HCT116 (cell line): ENCODE measurements around the gene TEDC2.

ENCODE experiments used
- EZH2 ChIP-seq: fragments of 200-600 bp; sonication (generic); IDR thresholded peaks from 2 replicates; pipeline ENCODE4 v1.6.1; 2017; ENCODE audit warnings: antibody characterized with exemption, mixed run types
- EZH2phosphoT487 ChIP-seq: fragments of 200-600 bp; IDR thresholded peaks from 2 replicates; pipeline ENCODE4 v1.6.1; 2018; ENCODE audit warnings: antibody characterized with exemption, borderline replicate concordance
- JUND ChIP-seq: IDR thresholded peaks from 2 replicates; pipeline ENCODE4 v1.6.1; 2012
- POLR2A ChIP-seq: IDR thresholded peaks from 2 replicates; pipeline ENCODE4 v1.7.0; 2011; ENCODE audit warnings: borderline replicate concordance; ENCODE audit not compliant: insufficient read depth, insufficient read length; ENCODE audit errors: extremely low read depth
- POLR2AphosphoS5 ChIP-seq: IDR thresholded peaks from 2 replicates; pipeline ENCODE4 v1.6.1; 2011; ENCODE audit warnings: mild to moderate bottlenecking, low read depth, low read length, moderate library complexity
- TF ChIP-seq, protein P1 (sequence below), 3 experiments: fragments of 200-600 bp in 1 of 3; sonication (generic) in 1 of 3; IDR thresholded peaks in 2 of 3; conservative IDR thresholded peaks in 1 of 3; 2 replicates each; pipeline ENCODE4 v1.5.1; 2012 to 2017; ENCODE audit warnings: low read depth in 2 of 3, low read length in 2 of 3, antibody characterized with exemption in 1 of 3, borderline replicate concordance in 1 of 3, control low read depth in 1 of 3, mild to moderate bottlenecking in 1 of 3, mixed read lengths in 1 of 3, mixed run types in 1 of 3, moderate library complexity in 1 of 3; ENCODE audit not compliant: insufficient read depth in 1 of 3
- TF ChIP-seq, protein P2 (sequence below): IDR thresholded peaks from 2 replicates; pipeline ENCODE4 v1.6.1; 2011; ENCODE audit warnings: mild to moderate bottlenecking, low read length, moderate library complexity; ENCODE audit not compliant: insufficient replicate concordance; ENCODE audit errors: extremely low read depth

DNA sequence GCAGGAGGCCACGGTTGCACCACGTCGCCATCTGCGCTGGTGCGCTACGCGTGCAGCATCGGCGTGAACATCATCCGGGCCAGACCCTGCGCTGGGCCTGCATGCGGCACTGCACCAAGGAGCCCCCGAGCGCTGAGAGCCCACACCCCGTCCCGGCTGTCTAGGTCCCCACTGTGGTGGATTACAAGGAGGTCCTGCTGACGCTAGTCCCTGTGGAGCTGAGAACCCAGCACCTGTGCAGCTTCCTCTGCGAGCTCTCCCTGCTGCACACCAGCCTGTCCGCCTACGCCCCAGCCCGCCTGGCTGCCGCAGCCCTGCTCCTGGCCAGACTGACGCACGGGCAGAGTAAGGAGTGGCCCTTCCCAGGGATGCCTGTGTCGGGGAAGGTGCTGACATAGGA, 10.8 kb upstream of the TEDC2 start:
- TF ChIP-seq, protein P1, sequence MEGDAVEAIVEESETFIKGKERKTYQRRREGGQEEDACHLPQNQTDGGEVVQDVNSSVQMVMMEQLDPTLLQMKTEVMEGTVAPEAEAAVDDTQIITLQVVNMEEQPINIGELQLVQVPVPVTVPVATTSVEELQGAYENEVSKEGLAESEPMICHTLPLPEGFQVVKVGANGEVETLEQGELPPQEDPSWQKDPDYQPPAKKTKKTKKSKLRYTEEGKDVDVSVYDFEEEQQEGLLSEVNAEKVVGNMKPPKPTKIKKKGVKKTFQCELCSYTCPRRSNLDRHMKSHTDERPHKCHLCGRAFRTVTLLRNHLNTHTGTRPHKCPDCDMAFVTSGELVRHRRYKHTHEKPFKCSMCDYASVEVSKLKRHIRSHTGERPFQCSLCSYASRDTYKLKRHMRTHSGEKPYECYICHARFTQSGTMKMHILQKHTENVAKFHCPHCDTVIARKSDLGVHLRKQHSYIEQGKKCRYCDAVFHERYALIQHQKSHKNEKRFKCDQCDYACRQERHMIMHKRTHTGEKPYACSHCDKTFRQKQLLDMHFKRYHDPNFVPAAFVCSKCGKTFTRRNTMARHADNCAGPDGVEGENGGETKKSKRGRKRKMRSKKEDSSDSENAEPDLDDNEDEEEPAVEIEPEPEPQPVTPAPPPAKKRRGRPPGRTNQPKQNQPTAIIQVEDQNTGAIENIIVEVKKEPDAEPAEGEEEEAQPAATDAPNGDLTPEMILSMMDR (IDR thresholded peaks at IDR 0.05 in 2 of 3, conservative IDR thresholded peaks at IDR 0.05 in 1 of 3; ENCODE audit: borderline replicate concordance in 1 of 3, insufficient read depth in 1 of 3, low read depth in 2 of 3, low read length in 2 of 3), result no peak
- TF ChIP-seq POLR2A (no peak), POLR2AphosphoS5 (no peak; the same call in 1 of the 2 replicates), EZH2 (no peak), EZH2phosphoT487 (no peak), JUND (no peak)
- TF ChIP-seq, protein P2, sequence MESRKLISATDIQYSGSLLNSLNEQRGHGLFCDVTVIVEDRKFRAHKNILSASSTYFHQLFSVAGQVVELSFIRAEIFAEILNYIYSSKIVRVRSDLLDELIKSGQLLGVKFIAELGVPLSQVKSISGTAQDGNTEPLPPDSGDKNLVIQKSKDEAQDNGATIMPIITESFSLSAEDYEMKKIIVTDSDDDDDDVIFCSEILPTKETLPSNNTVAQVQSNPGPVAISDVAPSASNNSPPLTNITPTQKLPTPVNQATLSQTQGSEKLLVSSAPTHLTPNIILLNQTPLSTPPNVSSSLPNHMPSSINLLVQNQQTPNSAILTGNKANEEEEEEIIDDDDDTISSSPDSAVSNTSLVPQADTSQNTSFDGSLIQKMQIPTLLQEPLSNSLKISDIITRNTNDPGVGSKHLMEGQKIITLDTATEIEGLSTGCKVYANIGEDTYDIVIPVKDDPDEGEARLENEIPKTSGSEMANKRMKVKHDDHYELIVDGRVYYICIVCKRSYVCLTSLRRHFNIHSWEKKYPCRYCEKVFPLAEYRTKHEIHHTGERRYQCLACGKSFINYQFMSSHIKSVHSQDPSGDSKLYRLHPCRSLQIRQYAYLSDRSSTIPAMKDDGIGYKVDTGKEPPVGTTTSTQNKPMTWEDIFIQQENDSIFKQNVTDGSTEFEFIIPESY, result no peak
